GM18951 (cell line): Measurements from ENCODE around the gene NTRK1.

Experiments
- POLR2A ChIP-seq: IDR thresholded peaks from 4 replicates; pipeline ENCODE4 v1.6.1; 2011; ENCODE audit warnings: mild to moderate bottlenecking; ENCODE audit not compliant: insufficient read length, insufficient read depth; ENCODE audit errors: extremely low read depth
- in situ Hi-C: fragments of 300-500 bp; cut with MboI; formaldehyde crosslinking; loops from one replicate; pipeline ENCODE4 v1.12.0; 2022; ENCODE audit warnings: low sequenced_read_pairs, mixed read lengths, inconsistent platforms; ENCODE audit not compliant: unreplicated experiment

Gene NTRK1

GRCh38 chr1:156844638-156845037 is 16.0 kb upstream of the NTRK1 start:
- no peak for TF ChIP-seq POLR2A
- in situ Hi-C loops = no loop called here

DNA sequence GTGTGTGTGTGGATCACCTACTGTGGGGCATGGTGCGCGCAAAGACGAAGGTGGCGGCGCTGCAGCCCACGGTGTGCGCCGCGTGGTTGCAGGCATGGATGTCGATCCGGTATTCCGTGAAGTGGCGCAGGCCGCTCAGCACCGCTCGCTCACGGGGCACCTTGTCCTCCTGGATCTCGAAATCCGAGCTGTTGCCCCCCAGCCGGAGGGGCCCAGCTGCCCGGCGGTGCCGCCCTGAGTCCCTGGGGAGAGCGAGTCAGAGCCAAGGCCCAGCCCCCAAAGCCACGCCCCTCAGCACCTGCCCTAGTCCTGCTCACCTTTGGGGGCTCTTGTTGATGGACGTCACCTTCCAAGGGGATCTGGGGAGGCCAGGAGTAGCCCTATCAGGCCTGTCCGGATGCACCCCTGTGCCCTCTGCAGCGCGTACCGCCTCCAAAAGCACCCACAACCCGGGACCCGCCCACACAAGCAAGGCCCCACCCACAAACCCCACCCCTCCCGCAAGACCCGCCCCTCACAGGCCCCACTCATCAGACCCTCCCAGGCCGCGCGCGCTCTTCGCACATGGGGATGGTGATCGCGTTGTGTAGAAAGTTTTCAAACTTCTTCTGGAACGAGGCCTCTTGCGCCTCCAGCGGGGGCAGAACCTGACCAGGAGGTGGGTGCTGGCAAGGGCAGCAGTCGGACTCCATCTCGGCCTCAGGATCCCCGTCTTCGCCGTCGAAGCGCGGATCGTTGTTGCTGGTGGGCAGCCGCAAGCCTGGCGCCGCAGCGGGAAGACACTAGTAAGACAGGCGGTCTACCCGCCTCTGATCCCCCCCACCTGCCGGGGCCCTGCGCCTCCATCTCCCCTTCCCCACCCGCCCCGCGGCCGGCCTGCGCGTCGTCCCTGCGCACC is 15.4 kb upstream of the NTRK1 start:
- in situ Hi-C loops = no loop called here
- no peak for TF ChIP-seq POLR2A

DNA sequence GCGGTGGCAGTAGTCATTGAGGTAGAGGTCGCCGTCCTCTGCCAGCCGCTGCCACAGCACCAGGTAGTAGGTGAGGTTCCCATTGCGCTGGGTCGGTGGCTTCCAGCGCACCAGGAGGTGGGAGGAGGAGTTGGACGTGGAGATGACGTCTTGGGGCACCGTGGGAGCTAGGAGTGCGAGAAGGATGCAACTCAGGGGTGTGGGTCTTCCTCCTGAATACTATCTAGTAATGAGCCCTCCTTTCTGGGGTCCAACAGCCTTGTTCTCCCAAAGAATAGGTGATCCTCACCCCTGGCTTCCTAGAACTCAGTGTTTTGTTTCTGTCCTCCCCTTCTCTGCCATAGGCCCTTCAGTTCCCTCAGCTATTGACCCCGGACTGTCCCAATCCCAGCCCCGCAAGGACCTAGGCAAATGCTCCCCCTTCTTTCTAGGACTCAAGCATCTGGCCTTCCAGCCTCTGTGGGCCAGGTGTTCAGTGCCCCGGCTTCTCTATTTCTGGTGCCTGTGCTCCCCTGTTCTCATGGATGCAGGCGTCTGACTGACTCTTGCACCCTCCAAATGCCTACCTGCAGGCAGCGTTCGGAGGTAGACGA is 14.6 kb upstream of the NTRK1 start:
- in situ Hi-C loops = no loop called here
- TF ChIP-seq POLR2A = no peak

GRCh38 chr1:156846643-156847042 is 14.0 kb upstream of the NTRK1 start:
- in situ Hi-C loops = no loop called here
- no peak for TF ChIP-seq POLR2A

GRCh38 chr1:156847591-156848460 is 12.8 kb upstream of the NTRK1 start:
- in situ Hi-C loops = no loop called here

GRCh38 chr1:156848461-156849150 is 12.1 kb upstream of the NTRK1 start:
- TF ChIP-seq POLR2A = no peak
- in situ Hi-C loops = no loop called here

More at GRCh38 chr1:156847591-156848460, 12.8 kb upstream of the NTRK1 start:
- no peak for TF ChIP-seq POLR2A

DNA sequence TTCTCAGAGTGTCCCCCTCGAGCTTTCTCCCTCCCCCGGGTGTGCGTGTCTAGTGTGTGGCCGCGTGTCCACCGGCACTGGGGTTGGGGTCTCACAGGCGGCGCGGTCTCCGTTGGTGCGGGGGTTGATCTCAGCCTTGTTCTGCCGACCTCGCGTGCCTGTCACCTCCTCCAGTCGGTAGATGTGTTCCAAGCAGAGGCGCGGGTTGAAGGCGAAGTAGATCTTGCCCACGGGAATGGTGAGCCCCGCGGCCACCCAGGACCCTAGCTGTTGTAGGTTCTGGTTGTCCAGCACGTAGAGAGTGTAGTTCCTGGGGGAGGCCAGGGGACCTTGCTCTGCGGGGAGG is 11.5 kb upstream of the NTRK1 start:
- no peak for TF ChIP-seq POLR2A
- in situ Hi-C loops = no loop called here

DNA sequence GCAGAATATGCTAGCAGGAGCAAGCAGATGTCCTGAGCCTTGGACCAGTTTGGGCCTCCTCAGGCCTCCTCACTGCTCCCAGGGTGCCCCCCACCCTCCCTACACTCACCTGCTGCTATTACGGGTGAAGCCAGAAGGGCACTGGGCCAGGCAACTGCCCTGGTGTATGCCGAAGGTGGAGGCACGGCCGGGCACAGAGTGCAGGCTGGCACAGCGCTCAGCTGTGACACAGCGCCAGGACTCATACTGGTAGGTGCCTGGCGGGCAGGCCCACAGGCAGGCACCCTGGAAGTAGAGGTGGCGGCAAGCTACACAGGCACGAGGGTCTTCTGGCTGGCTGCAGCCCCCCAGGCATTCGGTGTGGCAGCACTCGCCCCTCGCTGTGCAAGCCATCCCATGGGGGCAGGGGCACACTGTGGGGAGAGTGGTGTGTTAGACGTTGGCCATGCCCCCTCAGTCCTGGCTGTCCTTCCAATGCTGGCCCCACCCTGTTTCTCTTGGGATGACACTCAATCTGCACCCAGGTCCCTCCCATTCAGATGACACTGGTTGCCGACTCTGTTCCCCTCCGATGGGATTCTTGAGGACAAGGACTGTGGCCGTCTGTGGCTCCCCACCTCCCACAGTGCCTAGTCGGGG is 8.8 kb upstream of the NTRK1 start:
- no peak for TF ChIP-seq POLR2A
- in situ Hi-C loops = loop anchor here (25.0 kb wide), 1 partner anchor 165 kb away; the partner anchor contains the start of gene NES

DNA sequence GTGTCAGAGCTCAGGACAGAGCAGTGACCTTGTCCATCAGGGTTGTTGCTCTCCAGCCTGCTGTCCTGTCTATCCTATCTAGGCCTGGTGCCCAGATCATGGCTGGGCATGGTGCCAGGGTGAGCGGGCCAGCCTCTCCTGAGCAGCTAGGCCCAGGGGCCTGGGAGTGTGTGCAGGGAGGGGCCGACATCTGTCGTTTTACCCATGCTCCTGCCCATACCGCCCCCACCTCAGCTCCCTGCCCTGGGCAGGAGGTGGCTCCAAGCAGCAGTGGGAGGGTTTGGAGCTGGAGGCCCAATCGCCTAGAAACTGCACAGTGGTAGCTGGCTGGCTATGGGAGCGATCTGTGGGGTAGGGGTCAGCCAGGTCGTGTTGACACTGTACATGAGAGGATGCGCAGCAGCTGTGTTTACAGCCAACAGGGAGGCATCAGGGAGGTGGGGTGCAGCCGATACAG is 8.2 kb upstream of the NTRK1 start:
- in situ Hi-C loops = loop anchor here (25.0 kb wide), 1 partner anchor 165 kb away; the partner anchor contains the start of gene NES
- no peak for TF ChIP-seq POLR2A

DNA sequence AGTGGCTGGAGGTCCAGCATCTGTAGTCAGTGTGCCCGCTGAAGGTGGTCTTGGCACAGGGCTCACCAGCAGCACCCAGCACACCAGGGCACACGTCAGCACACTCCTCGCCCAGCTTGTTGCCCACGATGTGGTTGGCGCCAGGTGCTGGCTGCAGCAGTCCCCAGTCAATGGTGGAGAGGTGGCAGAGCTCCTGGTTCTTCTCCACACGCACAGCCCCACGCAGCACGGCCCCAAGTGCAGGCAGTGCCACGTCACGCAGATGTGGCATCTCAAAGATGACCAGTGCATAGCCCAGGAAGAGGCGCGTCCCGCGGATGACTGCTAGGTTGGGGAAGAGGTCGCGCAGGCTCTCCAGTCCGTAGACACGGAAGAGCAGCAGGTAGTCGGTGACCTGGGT is 6.9 kb upstream of the NTRK1 start:
- TF ChIP-seq POLR2A = no peak
- in situ Hi-C loops = loop anchor here (25.0 kb wide), 1 partner anchor 166 kb away; the partner anchor contains the start of gene NES

GRCh38 chr1:156854634-156855033 is 6.0 kb upstream of the NTRK1 start:
- TF ChIP-seq POLR2A = no peak
- in situ Hi-C loops = loop anchor here (25.0 kb wide), 1 partner anchor 167 kb away; the partner anchor contains the start of gene NES

GRCh38 chr1:156856282-156856785 is 4.3 kb upstream of the NTRK1 start:
- no peak for TF ChIP-seq POLR2A
- in situ Hi-C loops = loop anchor here (25.0 kb wide), 1 partner anchor 169 kb away; the partner anchor contains the start of gene NES
